Measurements from ENCODE around the gene DLGAP1.

The DLGAP1 gene

GRCh38 chr18:4020026-4020425 lies 435.1 kb downstream of the DLGAP1 start:
- no peak for DNase-seq (ENCODE audit: low read depth)
- H3K4me3 ChIP-seq (ENCODE audit: control insufficient read depth, low read depth, low read length) = no peak overlapping the region
- TF ChIP-seq CTCF (conservative IDR thresholded peaks at IDR 0.05; ENCODE audit: control insufficient read depth, insufficient read depth, low read depth, low read length) = no peak

GRCh38 chr18:4017480-4017879 lies 437.6 kb downstream of the DLGAP1 start:
- no peak overlapping the region for H3K4me3 ChIP-seq (ENCODE audit: control insufficient read depth, low read depth, low read length)
- peak; percentile 24 for DNase-seq (ENCODE audit: low read depth)
- peak; percentile 32 for TF ChIP-seq CTCF (conservative IDR thresholded peaks at IDR 0.05; ENCODE audit: control insufficient read depth, insufficient read depth, low read depth, low read length)

DNA sequence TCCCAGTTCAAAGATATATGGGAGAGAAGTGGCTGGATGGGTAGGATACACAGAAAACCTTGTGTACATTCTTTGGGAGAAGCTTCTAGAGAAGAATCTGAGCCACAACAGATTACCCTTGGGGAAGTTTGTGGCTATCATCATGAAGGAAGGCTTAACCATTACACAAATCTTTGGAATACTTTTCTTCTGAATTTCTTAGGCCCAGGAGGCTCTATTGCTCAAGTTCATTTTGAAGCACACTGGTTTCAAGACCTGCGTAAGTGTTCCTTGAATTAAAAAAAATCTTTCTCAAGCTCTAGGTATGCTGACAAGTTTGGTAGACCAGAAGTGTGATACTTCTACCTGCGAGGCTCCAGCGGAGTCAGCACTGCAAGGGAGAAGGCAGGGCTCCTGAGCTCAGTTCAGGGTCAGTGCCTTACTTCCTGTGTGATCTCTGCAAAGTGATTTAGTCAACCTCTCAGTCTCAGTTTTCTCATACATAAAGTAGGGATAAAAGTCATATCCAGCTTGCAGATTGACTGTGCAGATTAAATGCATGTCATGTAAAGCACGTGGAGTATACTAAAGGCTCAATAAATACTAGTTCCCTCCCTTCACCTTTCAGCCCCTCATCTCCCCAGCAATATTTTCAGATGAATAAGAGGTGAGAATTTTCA lies 438.6 kb downstream of the DLGAP1 start:
- TF ChIP-seq CTCF (conservative IDR thresholded peaks at IDR 0.05; ENCODE audit: control insufficient read depth, insufficient read depth, low read depth, low read length) = no peak
- no peak overlapping the region for H3K4me3 ChIP-seq (ENCODE audit: control insufficient read depth, low read depth, low read length)
- peak; percentile 21 for DNase-seq (ENCODE audit: low read depth)

GRCh38 chr18:4007846-4008245 lies 447.3 kb downstream of the DLGAP1 start:
- DNase-seq (ENCODE audit: low read depth) = no peak
- TF ChIP-seq CTCF (conservative IDR thresholded peaks at IDR 0.05; ENCODE audit: control insufficient read depth, insufficient read depth, low read depth, low read length) = no peak
- H3K4me3 ChIP-seq (ENCODE audit: control insufficient read depth, low read depth, low read length) = no peak overlapping the region

GRCh38 chr18:4004183-4004829 lies 450.8 kb downstream of the DLGAP1 start:
- no peak for TF ChIP-seq CTCF (conservative IDR thresholded peaks at IDR 0.05; ENCODE audit: control insufficient read depth, insufficient read depth, low read depth, low read length)
- peak; percentile 66 for DNase-seq (ENCODE audit: low read depth)

GRCh38 chr18:3998698-3999333 lies 456.3 kb downstream of the DLGAP1 start:
- DNase-seq (ENCODE audit: low read depth) = peak; percentile 79
- H3K4me3 ChIP-seq (ENCODE audit: control insufficient read depth, low read depth, low read length) = no peak overlapping the region
- TF ChIP-seq CTCF (conservative IDR thresholded peaks at IDR 0.05; ENCODE audit: control insufficient read depth, insufficient read depth, low read depth, low read length) = peak; percentile 91

More at GRCh38 chr18:4004183-4004829, 450.8 kb downstream of the DLGAP1 start:
- no peak overlapping the region for H3K4me3 ChIP-seq (ENCODE audit: control insufficient read depth, low read depth, low read length)
